OCI-LY3 (cell line): ENCODE measurements around the gene CCDC34.
"Not testable (repeated sequence)": the region's sequence is repeated elsewhere in the genome, so short reads cannot be mapped to it uniquely, and the experiment has no call there.

Experiments
- H2AFZ ChIP-seq: fragments of 200-600, 300-600 bp; shearing (Covaris generic); 2 replicates; pipeline ENCODE4 v1.6.0; 2014; ENCODE audit warnings: antibody characterized with exemption, low read depth, low read length
- H3K27ac ChIP-seq: fragments of 200-600, 300-600 bp; sonication (generic); 2 replicates; pipeline ENCODE4 v1.5.1; 2014; ENCODE audit warnings: mild to moderate bottlenecking, low read length, moderate library complexity, mixed read lengths
- H3K27me3 ChIP-seq: fragments of 200-600, 300-600 bp; sonication (generic); 2 replicates; pipeline ENCODE4 v1.6.1; 2014; ENCODE audit warnings: low read depth, low read length, mixed read lengths
- H3K36me3 ChIP-seq: fragments of 200-600, 300-600 bp; sonication (generic); replicated peaks from 2 replicates; pipeline ENCODE3; 2014; ENCODE audit warnings: low read depth, low read length, mixed read lengths
- H3K4me1 ChIP-seq: fragments of 300-600, 200-600 bp; sonication (generic); 2 replicates; pipeline ENCODE4 v1.6.1; 2014; ENCODE audit warnings: low read length, mixed read lengths
- H3K4me2 ChIP-seq: fragments of 200-600, 300-600 bp; sonication (generic); 2 replicates; pipeline ENCODE4 v1.6.1; 2014; ENCODE audit warnings: low read length, mixed read lengths
- H3K4me3 ChIP-seq: fragments of 300-600, 200-600 bp; sonication (generic); 2 replicates; pipeline ENCODE4 v1.5.1; 2014; ENCODE audit warnings: antibody characterized with exemption, mild to moderate bottlenecking, low read length, moderate library complexity
- H3K79me2 ChIP-seq: fragments of 300-600, 200-600 bp; shearing (Covaris generic); 2 replicates; pipeline ENCODE4 v1.6.1; 2014; ENCODE audit warnings: mild to moderate bottlenecking, low read length, mixed read lengths
- H3K9ac ChIP-seq: fragments of 300-600, 200-600 bp; shearing (Covaris generic); 2 replicates; pipeline ENCODE4 v1.6.0; 2014; ENCODE audit warnings: mild to moderate bottlenecking, low read length, moderate library complexity
- H3K9me3 ChIP-seq: fragments of 200-600, 300-600 bp; shearing (Covaris generic); 2 replicates; pipeline ENCODE4 v1.6.1; 2014; ENCODE audit warnings: low read length, mixed read lengths; ENCODE audit not compliant: insufficient read depth
- H4K20me1 ChIP-seq: fragments of 200-600, 300-600 bp; sonication (generic); 2 replicates; pipeline ENCODE4 v1.6.1; 2016; ENCODE audit warnings: low read length, mixed read lengths; ENCODE audit not compliant: insufficient read depth
- CTCF ChIP-seq: fragments of 200-600, 300-600 bp; sonication (generic); IDR thresholded peaks from 2 replicates; pipeline ENCODE4 v1.5.1; 2014; ENCODE audit warnings: antibody characterized with exemption, low read length, low read depth
- EZH2phosphoT487 ChIP-seq: fragments of 200-600 bp; shearing (Covaris generic); IDR thresholded peaks from 2 replicates; pipeline ENCODE4 v1.6.1; 2018; ENCODE audit warnings: antibody characterized with exemption, mixed run types, low read depth

The CCDC34 gene

GRCh38 chr11:27339941-27340340 lies 23.1 kb downstream of the CCDC34 start:
- Histone ChIP-seq H3K9ac (no peak overlapping the region), H4K20me1 (no peaks in the 10 kb centered on the region), H3K79me2 (no peaks in the 10 kb centered on the region), H2AFZ (no peak overlapping the region), H3K4me3 (no peak overlapping the region), H3K9me3 (no peaks in the 10 kb centered on the region), H3K27me3 (no peaks in the 10 kb centered on the region), H3K27ac (no peak overlapping the region), H3K4me2 (no peak overlapping the region), H3K36me3 (no peaks in the 10 kb centered on the region), H3K4me1 (no peaks in the 10 kb centered on the region)
- no peak for TF ChIP-seq CTCF
- no peak for TF ChIP-seq EZH2phosphoT487

DNA sequence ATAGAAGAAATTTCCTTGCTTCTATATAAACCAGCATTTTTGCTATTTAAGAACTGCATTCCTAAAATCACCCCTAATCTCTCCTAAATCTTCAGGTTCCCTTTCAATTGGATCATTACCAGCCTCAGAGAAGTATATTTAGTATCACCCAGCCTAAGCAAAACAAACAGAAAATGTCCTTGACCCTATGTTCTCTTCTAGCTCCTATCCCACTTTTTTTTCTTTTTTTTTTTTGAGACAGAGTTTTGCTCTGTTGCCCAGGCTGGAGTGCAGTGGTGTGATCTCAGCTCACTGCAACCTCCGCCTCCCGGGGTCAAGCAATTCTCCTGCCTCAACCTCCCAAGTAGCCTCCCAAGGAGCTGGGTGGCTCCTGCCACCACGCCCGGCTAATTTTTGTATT lies 28.3 kb downstream of the CCDC34 start:
- H3K79me2 ChIP-seq, H3K9ac ChIP-seq, H3K9me3 ChIP-seq, H3K4me2 ChIP-seq, H3K27me3 ChIP-seq, H3K36me3 ChIP-seq, H3K4me3 ChIP-seq, H4K20me1 ChIP-seq, H3K27ac ChIP-seq, H3K4me1 ChIP-seq, H2AFZ ChIP-seq: not testable (repeated sequence)

DNA sequence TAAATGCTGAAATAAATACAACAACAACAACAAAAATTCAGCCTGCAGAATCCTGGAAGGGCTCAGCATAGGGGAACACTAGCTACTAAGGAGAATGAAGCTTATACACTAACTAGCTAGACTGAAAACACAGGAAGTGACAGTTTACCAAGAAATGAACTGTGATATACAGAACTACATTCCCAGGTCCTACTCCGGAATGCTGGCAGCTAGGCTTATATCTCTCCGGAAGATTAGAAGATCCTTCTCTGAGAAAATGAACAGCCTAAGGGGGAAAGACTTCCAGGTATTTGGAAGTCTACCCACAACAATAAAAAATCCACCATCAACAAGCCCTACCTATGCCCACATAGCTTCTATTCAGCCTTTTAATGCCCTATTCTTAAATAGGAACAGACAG lies 31.0 kb downstream of the CCDC34 start:
- H3K4me2 ChIP-seq = no peak overlapping the region
- no peak for TF ChIP-seq EZH2phosphoT487
- TF ChIP-seq CTCF = no peak
- no peak overlapping the region for H3K27ac ChIP-seq
- no peaks in the 10 kb centered on the region for H3K36me3 ChIP-seq
- no peak overlapping the region for H3K9ac ChIP-seq
- H2AFZ ChIP-seq = no peak overlapping the region
- H3K9me3 ChIP-seq = no peaks in the 10 kb centered on the region
- H3K4me3 ChIP-seq = no peak overlapping the region
- H3K27me3 ChIP-seq = no peaks in the 10 kb centered on the region
- peaks cover 8% of the 10 kb centered on the region for H3K4me1 ChIP-seq
- no peaks in the 10 kb centered on the region for H4K20me1 ChIP-seq
- no peaks in the 10 kb centered on the region for H3K79me2 ChIP-seq

GRCh38 chr11:27330633-27331270 lies 32.3 kb downstream of the CCDC34 start:
- Histone ChIP-seq H4K20me1 (no peaks in the 10 kb centered on the region), H2AFZ (no peak overlapping the region), H3K27ac (no peak overlapping the region), H3K4me1 (peaks cover 8% of the 10 kb centered on the region), H3K4me3 (no peak overlapping the region), H3K4me2 (no peak overlapping the region), H3K36me3 (no peaks in the 10 kb centered on the region), H3K9me3 (no peaks in the 10 kb centered on the region), H3K27me3 (no peaks in the 10 kb centered on the region), H3K79me2 (no peaks in the 10 kb centered on the region), H3K9ac (no peak overlapping the region)
- no peak for TF ChIP-seq EZH2phosphoT487
- TF ChIP-seq CTCF = no peak
